ENCODE measurements around the gene CUX1.
"Not testable (repeated sequence)": the region's sequence is repeated elsewhere in the genome, so short reads cannot be mapped to it uniquely, and the experiment has no call there.

The CUX1 gene

GRCh38 chr7:102119925-102120324 lies 302.5 kb downstream of the CUX1 start:
- no peak for DNase-seq

- no peak for DNase-seq
Measured at GRCh38 chr7:102120666-102121195, 303.3 kb downstream of the CUX1 start.

DNA sequence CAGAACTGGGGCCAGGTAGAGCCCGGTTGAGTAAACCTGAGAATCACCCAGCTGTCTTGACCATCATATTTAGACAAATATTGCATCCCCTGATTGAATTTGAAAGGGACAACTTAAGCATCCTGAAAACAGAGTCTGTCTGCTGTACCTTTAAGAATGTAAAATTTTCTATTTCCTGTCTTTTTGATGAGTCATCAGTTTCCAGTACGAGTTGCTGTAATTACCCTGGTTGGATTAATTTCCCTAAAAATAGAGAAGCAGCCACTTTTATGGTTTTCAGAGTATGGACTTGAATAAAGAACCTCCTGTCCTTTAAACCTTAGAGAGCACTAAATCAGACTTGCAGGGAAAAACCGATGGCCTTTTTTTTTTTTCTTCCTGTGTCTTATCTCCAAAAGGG lies 304.6 kb downstream of the CUX1 start:
- DNase-seq, result no peak

GRCh38 chr7:102125127-102125596 lies 307.7 kb downstream of the CUX1 start:
- DNase-seq, result no peak

DNA sequence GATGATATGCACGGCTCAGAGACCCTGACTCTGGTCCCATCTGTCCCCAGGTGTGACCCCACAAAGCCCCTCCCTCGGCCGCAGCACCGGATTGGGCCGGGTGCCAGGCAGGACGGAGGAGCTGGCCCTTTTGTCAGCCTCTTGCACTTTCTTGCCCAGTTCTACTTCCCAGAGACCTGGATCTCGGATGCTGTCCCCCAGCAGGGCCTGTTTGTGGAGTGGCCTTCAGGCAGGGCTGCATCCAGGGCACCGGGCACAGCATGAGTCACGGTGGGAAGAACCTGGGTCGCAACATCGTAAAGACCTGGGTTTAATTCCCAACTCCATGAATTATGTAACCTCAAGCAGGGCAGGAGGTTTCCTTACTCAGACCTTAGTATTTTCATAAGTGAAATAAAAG lies 310.9 kb downstream of the CUX1 start:
- DNase-seq, result no peak

- DNase-seq, result peak in 1 of 2 experiments; percentile 32
Measured at GRCh38 chr7:102129636-102130370, 312.4 kb downstream of the CUX1 start.

GRCh38 chr7:102132209-102132752 lies 314.9 kb downstream of the CUX1 start:
- DNase-seq, result no peak

- no peak for DNase-seq
Measured at GRCh38 chr7:102138676-102139075, 321.2 kb downstream of the CUX1 start.

- DNase-seq, result no peak
Measured at GRCh38 chr7:102140952-102141370, 323.5 kb downstream of the CUX1 start.

- not testable (repeated sequence) for DNase-seq
Measured at GRCh38 chr7:102142433-102142832, 325.0 kb downstream of the CUX1 start.

- no peak for DNase-seq
Measured at GRCh38 chr7:102146122-102146521, 328.7 kb downstream of the CUX1 start.

- no peak for DNase-seq
Measured at GRCh38 chr7:102147008-102147407, 329.6 kb downstream of the CUX1 start.

GRCh38 chr7:102148799-102149198 lies 331.4 kb downstream of the CUX1 start:
- no peak for DNase-seq

DNA sequence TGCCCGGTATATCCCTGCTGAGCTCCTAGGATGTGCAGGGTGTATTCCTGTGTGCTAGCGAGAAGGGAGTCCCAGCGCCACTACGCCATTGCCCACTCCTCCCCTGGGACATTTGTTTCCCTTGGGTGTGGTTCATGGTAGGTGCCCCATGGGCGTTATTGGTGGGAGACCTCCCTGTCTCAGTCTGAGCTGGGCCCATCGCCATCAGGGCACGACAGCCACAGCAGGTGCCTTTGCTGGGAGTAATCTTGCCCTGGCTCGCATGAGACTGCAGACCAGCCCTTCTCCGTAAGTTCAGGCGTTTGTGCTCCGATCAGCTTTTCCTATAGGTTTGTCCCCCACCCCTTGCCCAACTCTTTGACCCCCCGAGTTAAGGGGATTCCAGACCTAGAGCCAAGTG lies 332.0 kb downstream of the CUX1 start:
- no peak for DNase-seq

GRCh38 chr7:102150266-102150665 lies 332.8 kb downstream of the CUX1 start:
- DNase-seq, result no peak

GRCh38 chr7:102152672-102153598 lies 335.5 kb downstream of the CUX1 start:
- no peak for DNase-seq

GRCh38 chr7:102153599-102153946 lies 336.1 kb downstream of the CUX1 start:
- DNase-seq, result no peak

- no peak for DNase-seq
Measured at GRCh38 chr7:102154425-102154824, 337.0 kb downstream of the CUX1 start.

- DNase-seq, result no peak
Measured at GRCh38 chr7:102155821-102156441, 338.5 kb downstream of the CUX1 start.

- no peak for DNase-seq
Measured at GRCh38 chr7:102156867-102157266, 339.4 kb downstream of the CUX1 start.

- DNase-seq, result no peak
Measured at GRCh38 chr7:102165136-102165535, 347.7 kb downstream of the CUX1 start.

DNA sequence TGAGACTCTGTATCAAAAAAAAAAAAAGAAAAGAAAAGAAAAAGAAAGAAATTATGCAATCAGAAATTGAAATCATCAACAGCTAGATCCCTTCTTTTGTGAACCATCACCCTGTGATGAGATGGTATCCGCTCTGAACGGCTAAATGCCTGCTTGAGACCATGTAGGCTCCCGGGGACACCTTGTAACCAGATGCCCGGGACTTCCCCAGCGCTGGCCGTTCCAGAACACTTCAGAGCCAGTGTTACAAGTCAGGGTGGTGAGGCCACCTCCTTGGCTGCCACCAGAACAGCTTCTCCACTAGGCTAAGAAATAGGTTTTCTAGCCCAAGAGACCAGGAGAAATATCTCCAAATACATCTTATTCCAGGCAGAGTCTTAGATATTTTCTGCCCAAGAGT lies 349.8 kb downstream of the CUX1 start:
- no peak for DNase-seq

All from NCI-H446 (cell line).